OCI-LY7 (cell line): ENCODE measurements around the gene CSNK1G2. TPM values are rescaled to one million over a fixed set of nuclear protein-coding genes. Genes with fewer than 3 reads are reported as not detected.

ENCODE experiments used
- BruUV-seq: library from RNA; stranded (reverse); fragments of 400-500 nt; replicated peaks from 2 replicates; lab custom pipeline; 2021; lab: Mats Ljungman, UMichigan
- CTCF ChIA-PET: fragments of 300-600 bp; sonication (Branson Sonifier 250); formaldehyde crosslinking; loops from one replicate; lab custom pipeline; 2022; ENCODE audit warnings: antibody characterized with exemption; ENCODE audit not compliant: unreplicated experiment; lab: Charles Lee
- POLR2A ChIA-PET: fragments of 300-600 bp; sonication (Branson Sonifier 250); formaldehyde crosslinking; loops from one replicate; lab custom pipeline; 2022; ENCODE audit warnings: antibody characterized with exemption; lab: Charles Lee
- DNase-seq: peaks from one replicate; pipeline ENCODE4 v3.0.0-alpha.2; 2015; ENCODE audit warnings: low spot score
- H2AFZ ChIP-seq: fragments of 200-600 bp; sonication (generic), shearing (Covaris generic); 2 replicates; pipeline ENCODE4 v1.6.1; 2014; ENCODE audit warnings: mild to moderate bottlenecking, antibody characterized with exemption, low read length, moderate library complexity
- H3K27ac ChIP-seq: fragments of 200-600 bp; sonication (generic); 2 replicates; pipeline ENCODE4 v1.5.1; 2014; ENCODE audit warnings: mixed run types, low read depth, mild to moderate bottlenecking, moderate library complexity, low read length, inconsistent platforms; ENCODE audit not compliant: poor library complexity, severe bottlenecking
- H3K36me3 ChIP-seq: fragments of 200-600 bp; sonication (generic); 2 replicates; pipeline ENCODE4 v1.6.1; 2014; ENCODE audit warnings: mild to moderate bottlenecking, antibody characterized with exemption, low read length, moderate library complexity, mixed read lengths; ENCODE audit not compliant: insufficient read depth
- H3K4me1 ChIP-seq: fragments of 200-600 bp; sonication (generic); 2 replicates; pipeline ENCODE4 v1.5.1; 2014; ENCODE audit warnings: mild to moderate bottlenecking, low read length; ENCODE audit not compliant: insufficient read depth, poor library complexity, severe bottlenecking
- H3K4me2 ChIP-seq: fragments of 200-600 bp; sonication (generic); 2 replicates; pipeline ENCODE4 v1.6.1; 2014; ENCODE audit warnings: mild to moderate bottlenecking, low read length
- H3K4me3 ChIP-seq: fragments of 200-600 bp; sonication (generic); 2 replicates; pipeline ENCODE4 v1.5.1; 2014; ENCODE audit warnings: mild to moderate bottlenecking, low read depth, low read length; ENCODE audit not compliant: poor library complexity, severe bottlenecking
- H3K79me2 ChIP-seq: fragments of 200-600 bp; sonication (generic); 2 replicates; pipeline ENCODE4 v1.6.1; 2016; ENCODE audit warnings: low read depth, mild to moderate bottlenecking, low read length, moderate library complexity, mixed read lengths; ENCODE audit not compliant: insufficient read depth
- H3K9me2 ChIP-seq: fragments of 200-600 bp; sonication (generic); 2 replicates; pipeline ENCODE4 v1.6.1; 2016; ENCODE audit warnings: mild to moderate bottlenecking, low read length, mixed read lengths; ENCODE audit not compliant: insufficient read depth
- H3K9me3 ChIP-seq: fragments of 200-600 bp; sonication (generic); 2 replicates; pipeline ENCODE4 v1.6.1; 2014; ENCODE audit warnings: mild to moderate bottlenecking, mixed run types, low read length, mixed read lengths
- H4K20me1 ChIP-seq: fragments of 200-600 bp; sonication (generic); 2 replicates; pipeline ENCODE4 v1.6.1; 2014; ENCODE audit warnings: mild to moderate bottlenecking, antibody characterized with exemption, low read length, moderate library complexity, mixed read lengths; ENCODE audit not compliant: insufficient read depth
- CTCF ChIP-seq: fragments of 200-600 bp; sonication (generic); conservative IDR thresholded peaks from 2 replicates; pipeline ENCODE4 v1.5.1; 2014; ENCODE audit warnings: mild to moderate bottlenecking, antibody characterized with exemption, low read length, moderate library complexity, mixed read lengths
- EZH2phosphoT487 ChIP-seq: fragments of 200-600 bp; sonication (generic); IDR thresholded peaks from 2 replicates; pipeline ENCODE4 v1.6.1; 2018; ENCODE audit warnings: low read depth, borderline replicate concordance, mild to moderate bottlenecking, mixed run types, antibody characterized with exemption, low read length, moderate library complexity, mixed read lengths
- intact Hi-C: fragments of 100-400 bp; cut with micrococcal nuclease; formaldehyde crosslinking; loops from one replicate; pipeline ENCODE4 v1.10.0; 2022; ENCODE audit not compliant: unreplicated experiment
- total RNA-seq, 2 experiments: library from RNA; depleted of rRNA in 1 of 2; stranded (reverse); fragments of >200 nt in 1 of 2; shearing (Covaris generic) in 1 of 2; gene quantifications; 2 replicates each; pipeline ENCODE4 v1.2.3, GENCODE V29; 2014 to 2022

The CSNK1G2 gene
- total RNA-seq, 2 experiments from 2014 or later, result 95.9 to 133 TPM

- POLR2A ChIA-PET, result no interaction called here
- Histone ChIP-seq H3K79me2 (no peaks in the 10 kb centered on the region), H3K4me2 (no peak overlapping the region), H3K36me3 (peaks cover 64% of the 10 kb centered on the region), H3K9me2 (no peaks in the 10 kb centered on the region), H3K9me3 (no peaks in the 10 kb centered on the region), H3K27ac (no peak overlapping the region), H2AFZ (no peak overlapping the region), H3K4me3 (no peak overlapping the region), H4K20me1 (no peaks in the 10 kb centered on the region), H3K4me1 (peaks cover 12% of the 10 kb centered on the region)
- no peak for TF ChIP-seq EZH2phosphoT487
- TF ChIP-seq CTCF, result no peak
- BruUV-seq, result no TSS peak
- CTCF ChIA-PET, result no interaction called here
- DNase-seq, result no peak
- intact Hi-C loops, result no loop called here
These were observed 22.0 kb upstream of the CSNK1G2 start for GRCh38 chr19:1918975-1919374.

GRCh38 chr19:1920644-1921043 lies 20.3 kb upstream of the CSNK1G2 start:
- POLR2A ChIA-PET, result no interaction called here
- intact Hi-C loops, result no loop called here
- Histone ChIP-seq H2AFZ (no peak overlapping the region), H3K79me2 (no peaks in the 10 kb centered on the region), H3K4me2 (no peak overlapping the region), H3K27ac (no peak overlapping the region), H3K36me3 (peaks cover 68% of the 10 kb centered on the region), H3K4me3 (no peak overlapping the region), H4K20me1 (no peaks in the 10 kb centered on the region), H3K9me3 (no peaks in the 10 kb centered on the region), H3K9me2 (no peaks in the 10 kb centered on the region), H3K4me1 (peaks cover 14% of the 10 kb centered on the region)
- no TSS peak for BruUV-seq
- CTCF ChIA-PET, result no interaction called here
- no peak for DNase-seq
- TF ChIP-seq CTCF (no peak), EZH2phosphoT487 (no peak)

- Histone ChIP-seq H2AFZ (no peak overlapping the region), H3K9me2 (no peaks in the 10 kb centered on the region), H3K27ac (no peak overlapping the region), H3K4me2 (no peak overlapping the region), H3K4me1 (peaks cover 14% of the 10 kb centered on the region), H3K36me3 (peaks cover 68% of the 10 kb centered on the region), H3K4me3 (no peak overlapping the region), H4K20me1 (no peaks in the 10 kb centered on the region), H3K79me2 (no peaks in the 10 kb centered on the region), H3K9me3 (no peaks in the 10 kb centered on the region)
- POLR2A ChIA-PET, result no interaction called here
- intact Hi-C loops, result no loop called here
- no peak for TF ChIP-seq EZH2phosphoT487
- CTCF ChIA-PET, result no interaction called here
- BruUV-seq, result no TSS peak
- no peak for DNase-seq
These were observed 19.6 kb upstream of the CSNK1G2 start for GRCh38 chr19:1921326-1921725.
